GM10266 (cell line): ENCODE results near the gene PPIH.
"Not testable (repeated sequence)": the region's sequence is repeated elsewhere in the genome, so short reads cannot be mapped to it uniquely, and the experiment has no call there.

Experiments
- DNase-seq: peaks from one replicate; pipeline ENCODE4 v3.0.0; 2012; ENCODE audit errors: extremely low spot score
- CTCF ChIP-seq: IDR thresholded peaks from 2 replicates; pipeline ENCODE4 v1.5.1; 2012; ENCODE audit warnings: mild to moderate bottlenecking, low read depth; ENCODE audit not compliant: control insufficient read depth, insufficient read depth; ENCODE audit errors: missing control alignments

The PPIH gene

GRCh38 chr1:42721926-42722325, 63.7 kb downstream of the PPIH start:
- DNase-seq = no peak
- no peak for TF ChIP-seq CTCF

GRCh38 chr1:42722403-42722802, 64.2 kb downstream of the PPIH start:
- not testable (repeated sequence) for DNase-seq

- DNase-seq = no peak
- no peak for TF ChIP-seq CTCF
Measured at GRCh38 chr1:42723511-42723910, 65.3 kb downstream of the PPIH start.

GRCh38 chr1:42725820-42726219, 67.6 kb downstream of the PPIH start:
- not testable (repeated sequence) for DNase-seq
